Measurements from ENCODE around the gene ASGR1.
"Not testable (repeated sequence)": the region's sequence is repeated elsewhere in the genome, so short reads cannot be mapped to it uniquely, and the experiment has no call there.

ASGR1 gene

DNA sequence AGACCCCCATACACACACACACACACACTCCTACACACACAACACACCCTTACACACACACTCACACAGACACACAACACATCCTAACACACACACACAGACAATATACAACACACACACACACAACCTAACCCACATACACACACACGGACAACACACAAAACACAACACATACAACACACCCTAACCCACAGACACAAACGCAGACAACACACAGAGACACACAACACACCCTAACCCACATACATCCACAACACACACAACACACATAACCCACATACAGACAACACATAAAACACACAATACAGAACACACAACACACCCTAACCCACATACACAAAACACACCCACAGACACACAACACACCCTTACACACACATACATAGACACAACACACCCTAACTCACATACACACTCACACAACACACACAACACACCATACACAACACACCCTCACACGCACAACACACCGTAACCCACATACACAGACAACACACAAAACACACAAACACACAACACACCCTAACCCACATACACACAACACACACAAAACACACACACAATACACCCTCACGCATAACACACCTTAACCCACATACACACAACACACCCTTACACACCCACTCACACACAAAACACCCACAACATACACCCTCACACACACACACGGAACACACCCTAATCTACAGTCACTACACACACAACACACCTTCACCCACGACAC, 4.4 kb downstream of the ASGR1 start:
- Histone ChIP-seq H3K9ac (ENCODE audit: low read depth, low read length) (no peak overlapping the region), H3K4me1 (ENCODE audit: insufficient read depth, low read length) (peaks cover 16% of the 10 kb centered on the region), H3K4me2 (ENCODE audit: insufficient read depth, low read length) (no peak overlapping the region), H4K20me1 (ENCODE audit: insufficient read depth, low read length) (no peaks in the 10 kb centered on the region; the same call in 1 of the 2 replicates), H3K9me3 (ENCODE audit: insufficient read depth, low read length, severe bottlenecking) (no peaks in the 10 kb centered on the region), H3K27ac (ENCODE audit: low read length) (no peak overlapping the region), H3K4me3 (ENCODE audit: low read depth in 1 of 2, low read length in 2 of 2) (no peak overlapping the region), H3K36me3 (ENCODE audit: insufficient read depth, low read length) (no peaks in the 10 kb centered on the region), H2AFZ (ENCODE audit: low read depth, low read length) (no peak overlapping the region), H3K79me2 (ENCODE audit: insufficient read depth, low read length) (no peaks in the 10 kb centered on the region), H3K27me3 (ENCODE audit: insufficient read depth, low read length, poor library complexity) (no peaks in the 10 kb centered on the region)
- ATAC-seq (ENCODE audit: insufficient read depth, low read depth) (no peak), DNase-seq (no peak)
- TF ChIP-seq EZH2 (IDR thresholded peaks at IDR 0.05; ENCODE audit: borderline replicate concordance, low read depth, low read length, severe bottlenecking) = no peak
- TF ChIP-seq, protein P1, sequence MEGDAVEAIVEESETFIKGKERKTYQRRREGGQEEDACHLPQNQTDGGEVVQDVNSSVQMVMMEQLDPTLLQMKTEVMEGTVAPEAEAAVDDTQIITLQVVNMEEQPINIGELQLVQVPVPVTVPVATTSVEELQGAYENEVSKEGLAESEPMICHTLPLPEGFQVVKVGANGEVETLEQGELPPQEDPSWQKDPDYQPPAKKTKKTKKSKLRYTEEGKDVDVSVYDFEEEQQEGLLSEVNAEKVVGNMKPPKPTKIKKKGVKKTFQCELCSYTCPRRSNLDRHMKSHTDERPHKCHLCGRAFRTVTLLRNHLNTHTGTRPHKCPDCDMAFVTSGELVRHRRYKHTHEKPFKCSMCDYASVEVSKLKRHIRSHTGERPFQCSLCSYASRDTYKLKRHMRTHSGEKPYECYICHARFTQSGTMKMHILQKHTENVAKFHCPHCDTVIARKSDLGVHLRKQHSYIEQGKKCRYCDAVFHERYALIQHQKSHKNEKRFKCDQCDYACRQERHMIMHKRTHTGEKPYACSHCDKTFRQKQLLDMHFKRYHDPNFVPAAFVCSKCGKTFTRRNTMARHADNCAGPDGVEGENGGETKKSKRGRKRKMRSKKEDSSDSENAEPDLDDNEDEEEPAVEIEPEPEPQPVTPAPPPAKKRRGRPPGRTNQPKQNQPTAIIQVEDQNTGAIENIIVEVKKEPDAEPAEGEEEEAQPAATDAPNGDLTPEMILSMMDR (IDR thresholded peaks at IDR 0.05; ENCODE audit: borderline replicate concordance, extremely low read depth, low read length, poor library complexity, severe bottlenecking) = no peak

DNA sequence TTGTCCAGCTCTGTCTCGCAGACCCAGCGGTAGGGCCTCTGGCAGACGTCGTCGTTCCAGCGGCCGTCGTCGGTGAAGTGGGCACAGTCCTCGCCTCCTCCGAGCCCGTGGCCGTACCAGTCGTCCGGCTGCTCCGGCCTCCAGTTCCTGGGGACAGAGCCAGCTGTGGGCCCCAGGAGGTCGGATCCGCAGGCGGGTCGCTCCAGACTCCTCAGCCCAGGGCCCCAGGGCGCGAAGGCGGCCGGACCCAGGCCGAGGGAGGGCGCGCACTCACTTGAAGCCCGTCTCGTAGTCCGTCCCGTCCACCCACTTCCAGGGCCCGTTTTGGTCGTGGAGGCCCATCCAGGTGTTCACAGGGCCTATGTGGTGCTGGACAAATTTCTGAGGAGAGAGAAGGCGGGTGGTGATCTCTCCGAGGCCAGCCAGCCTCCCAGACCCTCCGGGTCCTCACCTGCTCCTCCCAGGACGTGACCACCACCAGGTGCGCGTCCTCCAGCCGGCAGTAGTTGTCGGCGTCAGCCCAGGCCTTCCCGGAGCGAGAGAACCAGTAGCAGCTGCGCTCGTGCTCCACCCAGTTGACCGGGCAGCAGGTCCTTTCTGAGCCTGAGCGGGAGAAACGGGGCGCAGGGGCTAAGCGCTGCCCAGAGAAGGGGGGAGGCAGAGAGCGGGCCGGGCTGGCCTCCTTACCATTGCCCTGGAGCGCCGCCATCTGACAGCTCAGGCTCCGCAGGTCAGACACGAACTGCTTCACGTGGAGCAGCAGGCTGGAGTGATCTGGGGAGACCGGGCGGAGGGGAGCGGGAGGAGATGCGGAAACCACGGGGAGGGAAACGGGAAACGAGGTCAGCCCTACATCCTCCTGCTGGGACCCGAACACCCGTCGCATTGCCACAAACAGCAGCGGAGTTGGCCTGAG, 5.2 kb downstream of the ASGR1 start:
- H3K27me3 ChIP-seq (ENCODE audit: insufficient read depth, low read length, poor library complexity) = no peaks in the 10 kb centered on the region
- no peak overlapping the region for H3K27ac ChIP-seq (ENCODE audit: low read length)
- no peaks in the 10 kb centered on the region; the same call in 1 of the 2 replicates for H4K20me1 ChIP-seq (ENCODE audit: insufficient read depth, low read length)
- ATAC-seq (ENCODE audit: insufficient read depth, low read depth) (no peak), DNase-seq (no peak)
- H3K36me3 ChIP-seq (ENCODE audit: insufficient read depth, low read length) = no peaks in the 10 kb centered on the region
- no peaks in the 10 kb centered on the region for H3K9me3 ChIP-seq (ENCODE audit: insufficient read depth, low read length, severe bottlenecking)
- H3K9ac ChIP-seq (ENCODE audit: low read depth, low read length) = no peak overlapping the region
- H3K79me2 ChIP-seq (ENCODE audit: insufficient read depth, low read length) = no peaks in the 10 kb centered on the region
- TF ChIP-seq, protein P1 (IDR thresholded peaks at IDR 0.05; ENCODE audit: borderline replicate concordance, extremely low read depth, low read length, poor library complexity, severe bottlenecking) = no peak
- no peak for TF ChIP-seq EZH2 (IDR thresholded peaks at IDR 0.05; ENCODE audit: borderline replicate concordance, low read depth, low read length, severe bottlenecking)
- H3K4me2 ChIP-seq (ENCODE audit: insufficient read depth, low read length) = no peak overlapping the region
- H2AFZ ChIP-seq (ENCODE audit: low read depth, low read length) = no peak overlapping the region
- peaks cover 16% of the 10 kb centered on the region for H3K4me1 ChIP-seq (ENCODE audit: insufficient read depth, low read length)
- H3K4me3 ChIP-seq (ENCODE audit: low read depth in 1 of 2, low read length in 2 of 2) = no peak overlapping the region

DNA sequence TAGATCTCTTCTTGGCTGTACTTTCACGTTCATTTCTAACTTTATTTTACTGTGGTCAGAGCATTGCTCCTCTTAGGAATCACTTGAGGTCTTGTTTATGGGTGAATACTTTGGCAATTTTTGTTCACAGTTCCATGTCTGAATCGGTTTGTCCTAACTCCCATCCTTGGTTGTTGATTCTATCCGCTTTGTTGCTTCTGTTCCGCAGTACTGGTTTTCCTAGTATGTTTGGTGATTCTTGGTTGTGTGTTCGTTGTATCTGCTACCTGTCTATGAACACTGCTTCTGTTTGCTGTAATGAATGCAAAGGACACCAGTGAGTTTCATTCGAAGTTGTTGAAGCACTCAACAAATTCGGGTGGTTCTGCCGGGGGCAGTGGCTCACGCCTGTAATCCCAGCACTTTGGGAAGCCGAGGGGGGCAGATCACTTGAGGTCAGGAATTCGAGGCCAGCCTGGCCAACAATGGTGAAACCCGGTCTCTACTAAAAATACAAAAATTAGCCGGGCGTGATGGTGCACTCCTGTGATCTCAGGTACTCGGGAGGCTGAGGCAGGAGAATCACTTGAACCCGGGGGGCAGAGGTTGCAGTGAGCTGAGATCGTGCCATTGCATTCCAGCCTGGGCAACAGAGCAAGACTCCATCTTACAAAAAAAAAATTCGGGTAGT, 6.5 kb downstream of the ASGR1 start:
- not testable (repeated sequence) for H3K9me3 ChIP-seq (ENCODE audit: insufficient read depth, low read length, severe bottlenecking); H3K27ac ChIP-seq (ENCODE audit: low read length); H3K4me3 ChIP-seq (ENCODE audit: low read depth in 1 of 2, low read length in 2 of 2); DNase-seq; H3K9ac ChIP-seq (ENCODE audit: low read depth, low read length); H3K36me3 ChIP-seq (ENCODE audit: insufficient read depth, low read length); H3K79me2 ChIP-seq (ENCODE audit: insufficient read depth, low read length); H3K4me1 ChIP-seq (ENCODE audit: insufficient read depth, low read length); H2AFZ ChIP-seq (ENCODE audit: low read depth, low read length); H4K20me1 ChIP-seq (ENCODE audit: insufficient read depth, low read length); ATAC-seq (ENCODE audit: insufficient read depth, low read depth); H3K4me2 ChIP-seq (ENCODE audit: insufficient read depth, low read length); H3K27me3 ChIP-seq (ENCODE audit: insufficient read depth, low read length, poor library complexity)

DNA sequence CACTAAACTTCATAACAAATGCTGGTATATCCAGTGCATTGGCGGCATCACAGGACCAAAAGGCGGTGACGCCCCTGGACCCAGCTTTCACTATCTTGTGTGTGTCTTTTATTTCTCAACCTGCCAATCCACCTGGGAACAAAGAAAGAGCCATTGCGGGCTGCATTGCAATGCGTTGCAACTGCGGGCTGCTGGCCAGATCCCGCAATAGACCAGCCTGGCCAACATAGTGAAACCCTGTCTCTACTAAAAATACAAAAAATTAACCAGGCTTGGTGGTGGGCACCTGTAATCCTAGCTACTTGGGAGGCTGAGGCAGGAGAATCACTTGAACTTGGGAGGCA, 9.6 kb downstream of the ASGR1 start:
- H3K36me3 ChIP-seq (ENCODE audit: insufficient read depth, low read length); H3K9ac ChIP-seq (ENCODE audit: low read depth, low read length); H3K4me1 ChIP-seq (ENCODE audit: insufficient read depth, low read length); H3K27me3 ChIP-seq (ENCODE audit: insufficient read depth, low read length, poor library complexity); H3K27ac ChIP-seq (ENCODE audit: low read length); H4K20me1 ChIP-seq (ENCODE audit: insufficient read depth, low read length); H3K4me2 ChIP-seq (ENCODE audit: insufficient read depth, low read length); H3K4me3 ChIP-seq (ENCODE audit: low read depth in 1 of 2, low read length in 2 of 2); H3K9me3 ChIP-seq (ENCODE audit: insufficient read depth, low read length, severe bottlenecking); DNase-seq; H2AFZ ChIP-seq (ENCODE audit: low read depth, low read length); H3K79me2 ChIP-seq (ENCODE audit: insufficient read depth, low read length); ATAC-seq (ENCODE audit: insufficient read depth, low read depth): not testable (repeated sequence)

DNA sequence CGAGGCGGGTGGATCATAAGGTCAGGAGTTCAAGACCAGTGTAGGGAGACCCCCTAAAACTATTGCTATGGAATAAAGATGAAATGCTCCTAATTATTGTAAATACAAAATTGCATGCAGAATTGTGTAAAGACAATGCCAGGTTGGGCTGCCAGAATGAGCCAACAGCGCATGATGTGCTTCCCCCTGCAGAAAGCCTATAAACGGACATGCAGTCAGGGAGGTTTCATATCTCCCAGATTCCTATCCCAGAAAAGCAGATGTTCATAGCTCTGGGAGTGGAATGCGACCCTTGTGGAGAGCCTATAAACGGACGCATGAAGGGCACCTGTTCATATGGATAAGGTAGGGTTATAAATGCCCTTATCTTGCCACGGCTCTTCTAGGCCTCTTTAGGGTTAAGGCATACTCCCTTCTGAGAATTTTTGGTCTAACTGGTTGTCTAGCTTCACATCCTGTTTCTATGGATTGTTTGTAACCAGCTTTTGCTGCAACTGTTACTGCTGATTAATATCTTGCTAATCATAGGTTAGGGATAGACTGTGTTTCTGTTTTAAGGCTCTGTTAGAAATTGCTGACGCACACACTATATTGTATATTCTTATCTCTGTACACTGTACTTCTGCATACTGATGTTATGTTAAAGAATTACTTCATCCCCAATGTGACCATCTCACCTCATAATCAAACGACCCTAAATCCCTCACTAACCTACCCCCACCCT, 10.2 kb downstream of the ASGR1 start:
- not testable (repeated sequence) for H2AFZ ChIP-seq (ENCODE audit: low read depth, low read length); H3K9me3 ChIP-seq (ENCODE audit: insufficient read depth, low read length, severe bottlenecking); H3K36me3 ChIP-seq (ENCODE audit: insufficient read depth, low read length); H4K20me1 ChIP-seq (ENCODE audit: insufficient read depth, low read length); H3K4me3 ChIP-seq (ENCODE audit: low read depth in 1 of 2, low read length in 2 of 2); H3K4me2 ChIP-seq (ENCODE audit: insufficient read depth, low read length); ATAC-seq (ENCODE audit: insufficient read depth, low read depth); H3K4me1 ChIP-seq (ENCODE audit: insufficient read depth, low read length); H3K9ac ChIP-seq (ENCODE audit: low read depth, low read length); H3K27ac ChIP-seq (ENCODE audit: low read length); H3K27me3 ChIP-seq (ENCODE audit: insufficient read depth, low read length, poor library complexity); H3K79me2 ChIP-seq (ENCODE audit: insufficient read depth, low read length); DNase-seq

Data from DND-41 (cell line).